Neural progenitor cell (in vitro differentiated cells): Measurements from ENCODE around the gene MMP11. TPM values are rescaled to one million over a fixed set of nuclear protein-coding genes. Genes with fewer than 3 reads are reported as not detected.
"Not testable (repeated sequence)": the region's sequence is repeated elsewhere in the genome, so short reads cannot be mapped to it uniquely, and the experiment has no call there.

Experiments used
- DNase-seq: peaks from one replicate; pipeline ENCODE4 v3.0.0-alpha.2; 2016; ENCODE audit warnings: low spot score
- H2AFZ ChIP-seq: fragments of 200-600 bp; sonication (generic); replicated peaks from 2 replicates; pipeline ENCODE4 v1.6.1; 2016; ENCODE audit warnings: antibody characterized with exemption
- H3F3A ChIP-seq: fragments of 200-600 bp; sonication (generic); 2 replicates; pipeline ENCODE4 v1.6.1; 2016; ENCODE audit warnings: antibody characterized with exemption, low read depth
- H3K27ac ChIP-seq: fragments of 200-600 bp; sonication (generic); 2 replicates; pipeline ENCODE4 v1.5.1; 2016; ENCODE audit warnings: mild to moderate bottlenecking
- H3K27me3 ChIP-seq: fragments of 200-600 bp; sonication (generic); 2 replicates; pipeline ENCODE4 v1.6.1; 2016; ENCODE audit warnings: mild to moderate bottlenecking, moderate library complexity
- H3K36me3 ChIP-seq: fragments of 200-600 bp; sonication (generic); 2 replicates; pipeline ENCODE4 v1.5.1; 2016
- H3K4me1 ChIP-seq: fragments of 200-600 bp; sonication (generic); 2 replicates; pipeline ENCODE4 v1.6.1; 2016; ENCODE audit warnings: mixed run types
- H3K4me2 ChIP-seq: fragments of 200-600 bp; sonication (generic); 2 replicates; pipeline ENCODE4 v1.6.1; 2016
- H3K4me3 ChIP-seq: fragments of 200-600 bp; sonication (generic); 2 replicates; pipeline ENCODE4 v1.5.1; 2016
- H3K79me2 ChIP-seq: fragments of 200-600 bp; sonication (generic); 2 replicates; pipeline ENCODE4 v1.6.1; 2016; ENCODE audit warnings: low read depth
- H3K9ac ChIP-seq: fragments of 200-600 bp; sonication (generic); 2 replicates; pipeline ENCODE4 v1.6.1; 2016
- H3K9me3 ChIP-seq: fragments of 200-600 bp; sonication (generic); 2 replicates; pipeline ENCODE4 v1.5.1; 2016; ENCODE audit warnings: low read depth
- H4K20me1 ChIP-seq: fragments of 200-600 bp; sonication (generic); 2 replicates; pipeline ENCODE4 v1.6.1; 2016; ENCODE audit warnings: low read depth
- H3K27ac Mint-ChIP-seq: 3 replicates; pipeline ENCODE4 v1.8.0; 2021; ENCODE audit warnings: mixed read lengths
- H3K27me3 Mint-ChIP-seq: 2 replicates; pipeline ENCODE4 v1.8.0; 2022; ENCODE audit warnings: low read depth, mild to moderate bottlenecking, inconsistent platforms, moderate library complexity, mixed read lengths; ENCODE audit not compliant: insufficient read depth
- H3K36me3 Mint-ChIP-seq: 3 replicates; pipeline ENCODE4 v1.8.0; 2021; ENCODE audit warnings: mixed read lengths
- H3K4me1 Mint-ChIP-seq: 3 replicates; pipeline ENCODE4 v1.8.0; 2021; ENCODE audit warnings: mixed read lengths
- H3K4me3 Mint-ChIP-seq: 3 replicates; pipeline ENCODE4 v1.8.0; 2021; ENCODE audit warnings: mild to moderate bottlenecking, moderate library complexity, mixed read lengths
- H3K9me3 Mint-ChIP-seq: 3 replicates; pipeline ENCODE4 v1.8.0; 2020; ENCODE audit warnings: mixed read lengths
- EZH2 ChIP-seq: fragments of 200-600 bp; sonication (generic); IDR thresholded peaks from 2 replicates; pipeline ENCODE4 v1.6.1; 2017; ENCODE audit warnings: antibody characterized with exemption, mild to moderate bottlenecking, moderate library complexity
- EZH2phosphoT487 ChIP-seq: fragments of 200-600 bp; sonication (generic); IDR thresholded peaks from 2 replicates; pipeline ENCODE4 v1.6.1; 2017; ENCODE audit warnings: antibody characterized with exemption
- total RNA-seq: library from RNA; depleted of rRNA; stranded (reverse); fragments of >200 nt; gene quantifications from 2 replicates; pipeline ENCODE4 v1.2.3, GENCODE V29; 2015; ENCODE audit warnings: low replicate concordance
- TF ChIP-seq, protein P1 (sequence below): fragments of 200-600 bp; sonication (generic); IDR thresholded peaks from 2 replicates; pipeline ENCODE4 v1.5.1; 2017; ENCODE audit warnings: antibody characterized with exemption, mild to moderate bottlenecking

MMP11 gene, protein sequence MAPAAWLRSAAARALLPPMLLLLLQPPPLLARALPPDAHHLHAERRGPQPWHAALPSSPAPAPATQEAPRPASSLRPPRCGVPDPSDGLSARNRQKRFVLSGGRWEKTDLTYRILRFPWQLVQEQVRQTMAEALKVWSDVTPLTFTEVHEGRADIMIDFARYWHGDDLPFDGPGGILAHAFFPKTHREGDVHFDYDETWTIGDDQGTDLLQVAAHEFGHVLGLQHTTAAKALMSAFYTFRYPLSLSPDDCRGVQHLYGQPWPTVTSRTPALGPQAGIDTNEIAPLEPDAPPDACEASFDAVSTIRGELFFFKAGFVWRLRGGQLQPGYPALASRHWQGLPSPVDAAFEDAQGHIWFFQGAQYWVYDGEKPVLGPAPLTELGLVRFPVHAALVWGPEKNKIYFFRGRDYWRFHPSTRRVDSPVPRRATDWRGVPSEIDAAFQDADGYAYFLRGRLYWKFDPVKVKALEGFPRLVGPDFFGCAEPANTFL
- 4.1 and 13.7 TPM in 2 replicates for total RNA-seq

DNA sequence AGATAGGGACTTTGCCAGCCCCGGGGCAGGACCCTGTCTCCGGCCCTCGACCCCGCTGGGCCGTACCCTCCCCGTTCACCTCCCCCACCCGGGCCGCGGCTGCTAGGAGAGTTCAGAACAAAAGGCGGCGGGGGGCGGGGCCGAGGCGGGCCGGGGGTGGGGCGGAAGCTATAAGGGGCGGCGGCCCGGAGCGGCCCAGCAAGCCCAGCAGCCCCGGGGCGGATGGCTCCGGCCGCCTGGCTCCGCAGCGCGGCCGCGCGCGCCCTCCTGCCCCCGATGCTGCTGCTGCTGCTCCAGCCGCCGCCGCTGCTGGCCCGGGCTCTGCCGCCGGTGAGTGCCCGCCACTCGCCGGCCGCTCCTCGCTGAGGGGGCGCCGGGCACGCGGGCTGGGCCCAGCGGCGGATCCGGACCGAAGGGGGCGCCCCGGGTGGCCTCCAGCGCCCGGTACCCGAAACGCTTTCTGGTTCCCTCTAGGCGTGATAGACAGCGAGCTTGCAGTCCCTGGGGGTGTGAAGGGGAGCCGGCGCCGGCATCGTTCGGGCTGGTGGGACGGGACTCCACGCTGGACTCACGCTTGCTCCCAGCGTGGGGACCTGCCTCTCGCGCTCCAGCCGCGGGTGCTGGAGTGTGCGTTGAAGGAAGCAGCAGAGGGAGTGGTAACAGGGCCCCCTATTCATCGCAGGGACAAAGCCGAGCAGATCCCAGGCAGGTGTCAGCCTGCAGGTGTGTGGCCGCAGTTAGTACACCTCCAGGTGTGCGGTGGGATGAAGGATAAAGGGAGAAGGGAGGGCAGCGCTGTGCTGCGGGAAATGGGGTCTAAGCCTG, at the start of gene MMP11:
Gene MMP11, plus strand, starts transcription at position 201 of the 825 bp plus-strand sequence. Its CDS starts 22 bp downstream, at position 223.
- H3K4me1 Mint-ChIP-seq = peaks cover 36% of the 10 kb centered on the region
- H3K4me3 ChIP-seq = peak within 1 kb of the TSS; percentile 69
- no peaks in the 10 kb centered on the region for H3K36me3 Mint-ChIP-seq
- H3F3A ChIP-seq = peaks cover 51% of the 10 kb centered on the region
- TF ChIP-seq, protein P1, sequence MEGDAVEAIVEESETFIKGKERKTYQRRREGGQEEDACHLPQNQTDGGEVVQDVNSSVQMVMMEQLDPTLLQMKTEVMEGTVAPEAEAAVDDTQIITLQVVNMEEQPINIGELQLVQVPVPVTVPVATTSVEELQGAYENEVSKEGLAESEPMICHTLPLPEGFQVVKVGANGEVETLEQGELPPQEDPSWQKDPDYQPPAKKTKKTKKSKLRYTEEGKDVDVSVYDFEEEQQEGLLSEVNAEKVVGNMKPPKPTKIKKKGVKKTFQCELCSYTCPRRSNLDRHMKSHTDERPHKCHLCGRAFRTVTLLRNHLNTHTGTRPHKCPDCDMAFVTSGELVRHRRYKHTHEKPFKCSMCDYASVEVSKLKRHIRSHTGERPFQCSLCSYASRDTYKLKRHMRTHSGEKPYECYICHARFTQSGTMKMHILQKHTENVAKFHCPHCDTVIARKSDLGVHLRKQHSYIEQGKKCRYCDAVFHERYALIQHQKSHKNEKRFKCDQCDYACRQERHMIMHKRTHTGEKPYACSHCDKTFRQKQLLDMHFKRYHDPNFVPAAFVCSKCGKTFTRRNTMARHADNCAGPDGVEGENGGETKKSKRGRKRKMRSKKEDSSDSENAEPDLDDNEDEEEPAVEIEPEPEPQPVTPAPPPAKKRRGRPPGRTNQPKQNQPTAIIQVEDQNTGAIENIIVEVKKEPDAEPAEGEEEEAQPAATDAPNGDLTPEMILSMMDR = no peak
- TF ChIP-seq EZH2 = peak; percentile 37
- TF ChIP-seq EZH2phosphoT487 = no peak
- H3K4me2 ChIP-seq = peak within 1 kb of the TSS; percentile 96
- peak within 1 kb of the TSS; percentile 88 for H2AFZ ChIP-seq
- no peaks in the 10 kb centered on the region for H3K36me3 ChIP-seq
- H3K9me3 Mint-ChIP-seq = no peaks in the 10 kb centered on the region
- H4K20me1 ChIP-seq = no peaks in the 10 kb centered on the region
- peaks cover 18% of the 10 kb centered on the region for H3K27me3 Mint-ChIP-seq
- H3K9ac ChIP-seq = no peak within 1 kb of the TSS
- peak; percentile 88 for DNase-seq
- no peaks in the 10 kb centered on the region for H3K79me2 ChIP-seq
- H3K4me1 ChIP-seq = peaks cover 17% of the 10 kb centered on the region
- H3K4me3 Mint-ChIP-seq = peak within 1 kb of the TSS; percentile 83
- peak within 1 kb of the TSS; percentile 83 for H3K27ac Mint-ChIP-seq
- H3K27ac ChIP-seq = no peak within 1 kb of the TSS
- peaks cover 46% of the 10 kb centered on the region for H3K27me3 ChIP-seq
- no peaks in the 10 kb centered on the region for H3K9me3 ChIP-seq

DNA sequence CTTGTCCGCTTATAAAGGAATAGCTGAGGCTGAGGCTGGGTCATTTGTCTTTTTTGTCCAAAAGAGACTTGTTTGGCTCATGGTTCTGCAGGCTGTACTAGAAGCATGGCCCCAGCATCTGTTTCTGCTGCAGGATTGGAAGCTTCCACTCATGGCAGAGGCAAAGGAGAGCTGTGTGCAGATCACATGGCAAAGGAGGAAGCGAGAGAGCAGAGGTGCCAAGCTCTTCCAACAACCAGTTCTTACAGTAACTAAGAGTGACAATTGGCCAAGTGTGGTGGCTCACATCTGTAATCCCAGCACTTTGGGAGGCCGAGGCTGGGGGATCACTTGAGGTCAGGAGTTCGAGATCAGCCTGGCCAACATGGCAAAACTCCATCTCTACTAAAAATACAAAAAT, 44.5 kb upstream of the MMP11 start:
- H3K27me3 Mint-ChIP-seq, H3K79me2 ChIP-seq, H3F3A ChIP-seq, H3K27ac ChIP-seq, DNase-seq, H3K4me3 Mint-ChIP-seq, H3K4me3 ChIP-seq, H3K4me1 ChIP-seq, H4K20me1 ChIP-seq, H3K9ac ChIP-seq, H3K27ac Mint-ChIP-seq, H2AFZ ChIP-seq, H3K9me3 Mint-ChIP-seq, H3K4me1 Mint-ChIP-seq, H3K4me2 ChIP-seq, H3K36me3 Mint-ChIP-seq, H3K9me3 ChIP-seq, H3K36me3 ChIP-seq, H3K27me3 ChIP-seq: not testable (repeated sequence)

DNA sequence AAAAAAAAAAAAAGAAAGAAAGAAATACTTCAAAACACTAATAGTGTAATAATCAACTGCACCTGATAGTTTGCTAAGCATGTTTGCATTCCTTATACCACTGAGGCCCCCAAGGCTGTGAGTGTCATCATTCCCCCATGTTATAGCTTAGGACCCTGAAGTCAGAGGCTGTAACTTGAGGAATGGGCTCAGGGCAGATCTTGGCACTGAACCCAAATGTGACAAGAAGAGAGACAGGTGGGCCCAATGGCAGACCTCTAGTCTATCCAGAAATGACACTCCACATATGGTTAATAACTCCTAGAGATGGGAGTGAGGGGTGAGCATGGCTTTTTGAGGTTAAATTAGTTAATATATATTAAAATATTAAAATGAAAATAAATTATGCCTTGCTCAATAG, 35.0 kb upstream of the MMP11 start:
- Histone ChIP-seq H3K4me3 (no peak overlapping the region), H2AFZ (no peak overlapping the region), H3K4me2 (no peak overlapping the region), H3K27me3 (no peaks in the 10 kb centered on the region), H3K27ac (no peak overlapping the region), H3F3A (no peaks in the 10 kb centered on the region), H3K9ac (no peak overlapping the region), H3K4me1 (no peaks in the 10 kb centered on the region), H3K79me2 (no peaks in the 10 kb centered on the region), H3K36me3 (no peaks in the 10 kb centered on the region), H3K9me3 (no peaks in the 10 kb centered on the region), H4K20me1 (no peaks in the 10 kb centered on the region)
- H3K4me1 Mint-ChIP-seq = no peaks in the 10 kb centered on the region
- H3K36me3 Mint-ChIP-seq = peaks cover 9% of the 10 kb centered on the region
- H3K4me3 Mint-ChIP-seq = no peak overlapping the region
- H3K27ac Mint-ChIP-seq = no peak overlapping the region
- H3K27me3 Mint-ChIP-seq = peaks cover 6% of the 10 kb centered on the region
- H3K9me3 Mint-ChIP-seq = no peaks in the 10 kb centered on the region
- no peak for DNase-seq
- TF ChIP-seq EZH2 = no peak
- no peak for TF ChIP-seq EZH2phosphoT487
- TF ChIP-seq, protein P1 = no peak
